ENCODE results near the gene CMSS1. TPM values are rescaled to one million over a fixed set of nuclear protein-coding genes. Genes with fewer than 3 reads are reported as not detected.

Gene CMSS1
- total and polyA plus RNA-seq, 2 of the 13 experiments (the other 11 are each of a cell fraction or from before 2014, with no cell fraction given): 6.4 to 48.7 TPM

DNA sequence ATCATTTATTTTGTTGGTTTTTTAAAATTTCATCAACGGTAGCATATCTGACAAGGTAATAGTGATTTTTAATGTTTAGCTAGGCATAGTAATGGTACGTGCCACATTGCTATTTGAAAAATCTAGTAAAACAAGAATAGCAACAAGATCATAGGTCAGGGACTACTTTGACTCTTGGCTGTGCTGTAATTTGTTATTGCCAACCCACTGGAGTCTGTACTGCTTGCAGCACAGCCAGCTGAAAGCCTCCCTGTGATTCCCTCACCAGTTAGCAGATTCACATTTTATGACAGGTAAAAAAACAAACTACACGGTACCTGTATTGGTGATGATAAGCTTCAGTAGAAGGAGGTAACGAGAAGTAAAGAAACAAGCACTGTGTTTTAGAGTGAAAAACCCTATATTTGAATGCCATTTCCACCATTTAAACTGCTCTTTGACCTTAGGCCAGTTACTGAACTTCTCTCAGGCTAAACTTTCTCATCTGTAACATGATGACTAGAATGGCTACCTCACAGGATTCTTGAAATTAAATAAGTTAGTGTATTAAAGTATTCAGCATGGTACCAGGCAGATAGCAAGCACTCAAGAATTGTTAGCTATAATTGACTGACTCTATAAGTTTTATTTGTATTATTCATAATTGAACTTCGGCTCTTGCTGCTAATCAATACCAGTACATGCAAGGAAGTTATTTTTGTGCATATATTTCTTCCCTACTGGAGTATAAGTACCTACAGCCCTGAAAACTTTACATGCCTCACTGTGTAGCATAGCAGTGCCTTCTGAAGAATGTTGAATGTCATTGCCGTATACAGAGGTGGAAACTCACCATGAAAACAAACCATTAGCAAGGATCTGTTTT, 280.5 kb downstream of the CMSS1 start (continued):
- TF ChIP-seq, protein P1, sequence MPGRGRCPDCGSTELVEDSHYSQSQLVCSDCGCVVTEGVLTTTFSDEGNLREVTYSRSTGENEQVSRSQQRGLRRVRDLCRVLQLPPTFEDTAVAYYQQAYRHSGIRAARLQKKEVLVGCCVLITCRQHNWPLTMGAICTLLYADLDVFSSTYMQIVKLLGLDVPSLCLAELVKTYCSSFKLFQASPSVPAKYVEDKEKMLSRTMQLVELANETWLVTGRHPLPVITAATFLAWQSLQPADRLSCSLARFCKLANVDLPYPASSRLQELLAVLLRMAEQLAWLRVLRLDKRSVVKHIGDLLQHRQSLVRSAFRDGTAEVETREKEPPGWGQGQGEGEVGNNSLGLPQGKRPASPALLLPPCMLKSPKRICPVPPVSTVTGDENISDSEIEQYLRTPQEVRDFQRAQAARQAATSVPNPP (CRISPR knock-in tag; IDR thresholded peaks at IDR 0.05): no peak
- TF ChIP-seq ZNF432 (CRISPR knock-in tag; IDR thresholded peaks at IDR 0.05; ENCODE audit: borderline replicate concordance) (no peak), POLR2G (IDR thresholded peaks at IDR 0.05; ENCODE audit: low read depth, low read length) (no peak), FOXK1 (CRISPR knock-in tag; IDR thresholded peaks at IDR 0.05; ENCODE audit: borderline replicate concordance, low read depth) (peak; percentile 59; the same call in 1 of the 2 replicates), BORCS8-MEF2B (CRISPR knock-in tag; IDR thresholded peaks at IDR 0.05) (no peak), TARDBP (CRISPR knock-in tag; IDR thresholded peaks at IDR 0.05) (peak; percentile 23; the same call in 1 of the 2 replicates), GABPA (IDR thresholded peaks at IDR 0.05; ENCODE audit: low read depth, low read length) (no peak), GABPA (CRISPR knock-in tag; IDR thresholded peaks at IDR 0.05; ENCODE audit: low read depth) (no peak), EHMT2 (IDR thresholded peaks at IDR 0.05; ENCODE audit: borderline replicate concordance, low read depth, low read length) (peak; percentile 62; the same call in 1 of the 2 replicates), CHD2 (IDR thresholded peaks at IDR 0.05; ENCODE audit: low read depth, low read length) (no peak), ARID3A (IDR thresholded peaks at IDR 0.05; ENCODE audit: low read depth, low read length) (peak; percentile 43; the same call in 1 of the 2 replicates), SOX5 (CRISPR knock-in tag; IDR thresholded peaks at IDR 0.05; ENCODE audit: borderline replicate concordance) (peak; percentile 30; the same call in 1 of the 2 replicates), ZNF143 (CRISPR knock-in tag; IDR thresholded peaks at IDR 0.05) (no peak), TGIF2 (CRISPR knock-in tag; IDR thresholded peaks at IDR 0.05) (no peak), RBAK (CRISPR knock-in tag; IDR thresholded peaks at IDR 0.05) (no peak), ZNF75D (CRISPR knock-in tag; IDR thresholded peaks at IDR 0.05; ENCODE audit: borderline replicate concordance) (no peak), ZBTB14 (CRISPR knock-in tag; IDR thresholded peaks at IDR 0.05) (no peak), ZNF644 (CRISPR knock-in tag; IDR thresholded peaks at IDR 0.05; ENCODE audit: low read depth) (peak; percentile 75; the same call in 1 of the 2 replicates), HOXA5 (CRISPR knock-in tag; IDR thresholded peaks at IDR 0.05) (no peak; the same call in 1 of the 2 replicates), CREBL2 (CRISPR knock-in tag; IDR thresholded peaks at IDR 0.05; ENCODE audit: borderline replicate concordance) (no peak)
- TF ChIP-seq, protein P2, sequence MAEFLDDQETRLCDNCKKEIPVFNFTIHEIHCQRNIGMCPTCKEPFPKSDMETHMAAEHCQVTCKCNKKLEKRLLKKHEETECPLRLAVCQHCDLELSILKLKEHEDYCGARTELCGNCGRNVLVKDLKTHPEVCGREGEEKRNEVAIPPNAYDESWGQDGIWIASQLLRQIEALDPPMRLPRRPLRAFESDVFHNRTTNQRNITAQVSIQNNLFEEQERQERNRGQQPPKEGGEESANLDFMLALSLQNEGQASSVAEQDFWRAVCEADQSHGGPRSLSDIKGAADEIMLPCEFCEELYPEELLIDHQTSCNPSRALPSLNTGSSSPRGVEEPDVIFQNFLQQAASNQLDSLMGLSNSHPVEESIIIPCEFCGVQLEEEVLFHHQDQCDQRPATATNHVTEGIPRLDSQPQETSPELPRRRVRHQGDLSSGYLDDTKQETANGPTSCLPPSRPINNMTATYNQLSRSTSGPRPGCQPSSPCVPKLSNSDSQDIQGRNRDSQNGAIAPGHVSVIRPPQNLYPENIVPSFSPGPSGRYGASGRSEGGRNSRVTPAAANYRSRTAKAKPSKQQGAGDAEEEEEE (CRISPR knock-in tag; IDR thresholded peaks at IDR 0.05; ENCODE audit: borderline replicate concordance): no peak
- TF ChIP-seq, protein P3, sequence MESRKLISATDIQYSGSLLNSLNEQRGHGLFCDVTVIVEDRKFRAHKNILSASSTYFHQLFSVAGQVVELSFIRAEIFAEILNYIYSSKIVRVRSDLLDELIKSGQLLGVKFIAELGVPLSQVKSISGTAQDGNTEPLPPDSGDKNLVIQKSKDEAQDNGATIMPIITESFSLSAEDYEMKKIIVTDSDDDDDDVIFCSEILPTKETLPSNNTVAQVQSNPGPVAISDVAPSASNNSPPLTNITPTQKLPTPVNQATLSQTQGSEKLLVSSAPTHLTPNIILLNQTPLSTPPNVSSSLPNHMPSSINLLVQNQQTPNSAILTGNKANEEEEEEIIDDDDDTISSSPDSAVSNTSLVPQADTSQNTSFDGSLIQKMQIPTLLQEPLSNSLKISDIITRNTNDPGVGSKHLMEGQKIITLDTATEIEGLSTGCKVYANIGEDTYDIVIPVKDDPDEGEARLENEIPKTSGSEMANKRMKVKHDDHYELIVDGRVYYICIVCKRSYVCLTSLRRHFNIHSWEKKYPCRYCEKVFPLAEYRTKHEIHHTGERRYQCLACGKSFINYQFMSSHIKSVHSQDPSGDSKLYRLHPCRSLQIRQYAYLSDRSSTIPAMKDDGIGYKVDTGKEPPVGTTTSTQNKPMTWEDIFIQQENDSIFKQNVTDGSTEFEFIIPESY (CRISPR knock-in tag; IDR thresholded peaks at IDR 0.05): no peak

Measured in HepG2 (cell line).